NCI-H2196 (cell line): ENCODE measurements around the gene CHAF1A.

Experiments used
- DNase-seq: peaks from one replicate; lab custom pipeline; 2025; ENCODE audit not compliant: unreplicated experiment; lab: John Stamatoyannopoulos, UW

The CHAF1A gene, protein sequence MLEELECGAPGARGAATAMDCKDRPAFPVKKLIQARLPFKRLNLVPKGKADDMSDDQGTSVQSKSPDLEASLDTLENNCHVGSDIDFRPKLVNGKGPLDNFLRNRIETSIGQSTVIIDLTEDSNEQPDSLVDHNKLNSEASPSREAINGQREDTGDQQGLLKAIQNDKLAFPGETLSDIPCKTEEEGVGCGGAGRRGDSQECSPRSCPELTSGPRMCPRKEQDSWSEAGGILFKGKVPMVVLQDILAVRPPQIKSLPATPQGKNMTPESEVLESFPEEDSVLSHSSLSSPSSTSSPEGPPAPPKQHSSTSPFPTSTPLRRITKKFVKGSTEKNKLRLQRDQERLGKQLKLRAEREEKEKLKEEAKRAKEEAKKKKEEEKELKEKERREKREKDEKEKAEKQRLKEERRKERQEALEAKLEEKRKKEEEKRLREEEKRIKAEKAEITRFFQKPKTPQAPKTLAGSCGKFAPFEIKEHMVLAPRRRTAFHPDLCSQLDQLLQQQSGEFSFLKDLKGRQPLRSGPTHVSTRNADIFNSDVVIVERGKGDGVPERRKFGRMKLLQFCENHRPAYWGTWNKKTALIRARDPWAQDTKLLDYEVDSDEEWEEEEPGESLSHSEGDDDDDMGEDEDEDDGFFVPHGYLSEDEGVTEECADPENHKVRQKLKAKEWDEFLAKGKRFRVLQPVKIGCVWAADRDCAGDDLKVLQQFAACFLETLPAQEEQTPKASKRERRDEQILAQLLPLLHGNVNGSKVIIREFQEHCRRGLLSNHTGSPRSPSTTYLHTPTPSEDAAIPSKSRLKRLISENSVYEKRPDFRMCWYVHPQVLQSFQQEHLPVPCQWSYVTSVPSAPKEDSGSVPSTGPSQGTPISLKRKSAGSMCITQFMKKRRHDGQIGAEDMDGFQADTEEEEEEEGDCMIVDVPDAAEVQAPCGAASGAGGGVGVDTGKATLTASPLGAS

GRCh38 chr19:4402171-4403004 is at the start of gene CHAF1A:
CHAF1A (plus strand) TSS chr19:4402640; CDS start chr19:4402763, 123 bp downstream.
- DNase-seq, result peak; percentile 99

GRCh38 chr19:4352701-4353121 is 49.7 kb upstream of the CHAF1A start:
- peak; percentile 66 for DNase-seq

DNA sequence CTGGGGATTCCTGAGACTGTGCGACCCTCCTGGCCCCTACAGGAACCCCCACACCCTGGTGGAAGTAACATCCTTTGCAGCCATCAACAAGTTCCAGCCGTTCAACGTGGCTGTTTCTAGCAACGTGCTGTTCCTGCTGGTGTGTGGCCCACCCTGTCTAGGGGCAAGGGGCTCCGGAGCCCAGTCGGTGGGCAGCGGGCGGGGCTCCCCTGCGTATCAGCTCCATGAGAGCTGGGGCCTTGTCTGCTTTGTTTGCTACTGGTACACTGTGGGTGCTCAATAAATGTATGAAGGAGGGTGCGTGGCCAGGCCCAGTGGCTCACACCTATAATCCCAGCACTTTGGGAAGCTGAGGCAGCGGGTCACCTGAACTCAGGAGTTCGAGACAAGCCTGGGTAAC is 48.2 kb upstream of the CHAF1A start:
- DNase-seq, result no peak

- DNase-seq, result no peak
These were observed 47.5 kb upstream of the CHAF1A start for GRCh38 chr19:4354897-4355296.

DNA sequence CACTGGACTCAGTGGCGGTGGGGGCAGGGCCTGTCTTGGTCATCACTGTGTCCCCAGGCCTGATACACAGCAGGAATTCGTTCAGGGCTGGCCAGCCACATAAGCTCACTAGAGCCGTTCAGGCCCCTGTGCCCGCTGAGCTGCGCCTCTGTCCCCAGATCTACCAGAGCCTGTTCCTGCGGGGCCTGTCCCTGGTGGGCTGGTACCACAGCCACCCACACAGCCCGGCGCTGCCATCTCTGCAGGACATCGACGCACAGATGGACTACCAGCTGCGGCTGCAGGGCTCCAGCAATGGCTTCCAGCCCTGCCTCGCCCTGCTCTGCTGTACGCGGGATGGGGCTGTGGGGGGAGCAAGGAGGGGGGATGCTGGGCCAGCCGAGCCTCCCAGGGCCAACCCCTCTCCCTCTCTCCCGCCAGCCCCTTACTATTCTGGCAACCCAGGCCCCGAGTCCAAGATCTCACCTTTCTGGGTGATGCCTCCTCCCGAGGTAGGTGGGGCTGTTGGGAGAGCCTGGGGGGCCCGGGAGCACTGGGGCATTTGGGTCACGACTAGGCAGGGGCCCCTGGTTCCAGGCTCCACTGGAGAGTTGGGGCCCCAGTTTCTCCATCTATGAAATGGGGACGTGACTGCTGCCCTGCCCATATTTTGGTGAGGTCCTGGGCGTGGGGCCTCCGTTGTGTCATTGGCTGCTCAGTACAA is 45.2 kb upstream of the CHAF1A start:
- DNase-seq, result no peak

DNA sequence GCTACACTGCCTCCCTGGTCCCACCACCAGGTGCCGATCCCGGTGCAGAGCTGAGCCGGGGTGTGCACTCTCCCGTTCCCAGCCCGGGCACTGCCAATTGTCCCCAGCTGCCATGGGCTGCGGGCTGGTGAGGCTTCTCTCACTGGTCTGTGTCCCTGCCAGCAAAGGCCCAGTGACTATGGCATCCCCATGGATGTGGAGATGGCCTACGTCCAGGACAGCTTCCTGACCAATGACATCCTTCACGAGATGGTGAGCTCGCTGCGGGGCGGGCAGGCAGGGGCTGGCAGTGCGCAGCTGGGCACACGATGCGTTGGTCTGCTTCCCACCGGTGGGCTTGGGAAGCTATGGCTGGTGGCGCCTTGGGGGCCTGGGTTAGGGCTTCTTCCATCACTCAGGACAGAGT is 44.5 kb upstream of the CHAF1A start:
- DNase-seq, result no peak

DNA sequence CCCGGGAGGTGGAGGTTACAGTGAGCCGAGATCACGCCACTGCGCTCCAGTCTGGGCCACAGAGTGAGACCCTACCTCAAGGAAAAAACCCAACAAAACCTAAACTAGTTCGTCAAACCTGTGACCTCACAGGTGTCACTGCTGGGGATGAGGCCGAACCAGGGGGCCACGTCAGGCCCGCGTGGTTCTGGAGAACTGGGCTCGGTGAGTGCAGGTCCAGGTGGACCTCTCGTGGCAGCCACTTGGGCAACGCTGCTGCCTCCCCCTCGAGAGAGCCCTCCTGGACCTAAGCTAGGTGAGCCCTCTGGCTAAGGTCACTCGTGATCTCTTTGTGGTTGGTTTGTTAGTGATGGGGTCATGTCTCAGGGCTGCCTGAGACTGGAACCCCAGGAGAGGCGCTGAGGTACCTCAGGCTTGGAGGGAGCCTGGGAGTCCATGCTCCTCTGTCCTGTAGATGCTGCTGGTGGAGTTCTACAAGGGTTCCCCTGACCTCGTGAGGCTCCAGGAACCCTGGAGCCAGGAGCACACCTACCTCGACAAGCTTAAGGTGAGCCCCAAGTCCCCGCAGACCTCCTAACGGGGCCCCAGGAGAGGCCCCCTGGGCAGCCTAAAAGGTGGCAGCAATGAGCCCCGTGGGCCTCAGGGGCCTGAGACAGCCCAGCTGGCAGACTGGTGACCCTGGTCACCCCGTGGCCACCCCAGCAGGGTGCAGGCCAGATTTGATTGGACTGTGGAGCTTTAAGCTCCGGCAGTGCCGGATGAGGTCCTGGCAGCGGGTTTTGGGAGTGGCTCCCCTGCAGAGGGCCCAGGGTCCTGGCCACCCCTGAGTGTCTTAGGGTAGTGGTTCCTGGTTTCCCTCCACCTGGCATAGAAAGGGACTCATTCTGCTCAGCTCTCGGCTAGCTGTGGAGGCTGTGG is 43.5 kb upstream of the CHAF1A start:
- DNase-seq, result no peak

DNA sequence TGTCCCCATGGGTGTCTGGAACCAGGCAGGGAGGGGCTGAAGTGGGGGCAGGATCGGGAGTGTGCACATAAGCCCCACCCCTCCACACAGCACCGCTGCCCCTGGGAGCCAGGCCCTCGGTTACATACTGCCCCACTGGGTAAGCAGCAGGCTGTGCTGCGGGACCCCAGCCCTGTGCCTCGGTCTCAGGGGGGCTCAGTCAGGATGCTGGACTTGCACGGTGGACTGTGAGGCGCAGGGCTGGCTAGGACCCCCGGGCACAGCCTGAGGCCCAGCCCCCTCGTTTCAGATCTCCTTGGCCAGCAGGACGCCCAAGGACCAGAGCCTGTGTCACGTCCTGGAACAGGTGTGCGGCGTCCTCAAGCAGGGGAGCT is 42.8 kb upstream of the CHAF1A start:
- no peak for DNase-seq

- DNase-seq, result no peak
These were observed 42.3 kb upstream of the CHAF1A start for GRCh38 chr19:4360081-4360569.

DNA sequence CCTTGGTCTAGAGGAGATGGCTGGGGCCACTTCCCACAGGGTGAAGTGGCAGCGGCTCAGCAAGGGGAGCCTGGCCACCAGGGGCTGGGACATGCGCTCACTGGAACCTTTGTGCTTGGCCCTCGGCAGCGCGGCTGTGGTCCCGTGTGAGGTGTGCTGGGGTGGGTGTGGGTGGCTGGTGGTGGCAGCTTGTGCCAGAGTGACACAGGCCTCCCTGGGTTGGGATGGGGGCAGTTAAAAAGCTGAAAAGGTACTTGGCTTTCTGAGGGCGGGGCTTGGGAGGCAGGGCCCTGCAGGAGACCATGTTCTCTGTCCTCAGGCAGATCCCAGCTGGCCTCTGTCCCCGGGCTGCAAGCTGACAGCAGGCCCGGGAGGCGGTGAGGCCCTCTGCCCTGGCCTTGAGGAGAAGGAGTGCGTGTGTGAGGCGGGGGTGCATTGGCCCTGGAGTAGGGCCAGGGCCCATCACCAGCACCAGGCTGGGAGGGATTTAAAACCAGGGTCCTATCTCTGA is 41.7 kb upstream of the CHAF1A start:
- DNase-seq, result no peak

- DNase-seq, result no peak
These were observed 41.0 kb upstream of the CHAF1A start for GRCh38 chr19:4361152-4362046.

DNA sequence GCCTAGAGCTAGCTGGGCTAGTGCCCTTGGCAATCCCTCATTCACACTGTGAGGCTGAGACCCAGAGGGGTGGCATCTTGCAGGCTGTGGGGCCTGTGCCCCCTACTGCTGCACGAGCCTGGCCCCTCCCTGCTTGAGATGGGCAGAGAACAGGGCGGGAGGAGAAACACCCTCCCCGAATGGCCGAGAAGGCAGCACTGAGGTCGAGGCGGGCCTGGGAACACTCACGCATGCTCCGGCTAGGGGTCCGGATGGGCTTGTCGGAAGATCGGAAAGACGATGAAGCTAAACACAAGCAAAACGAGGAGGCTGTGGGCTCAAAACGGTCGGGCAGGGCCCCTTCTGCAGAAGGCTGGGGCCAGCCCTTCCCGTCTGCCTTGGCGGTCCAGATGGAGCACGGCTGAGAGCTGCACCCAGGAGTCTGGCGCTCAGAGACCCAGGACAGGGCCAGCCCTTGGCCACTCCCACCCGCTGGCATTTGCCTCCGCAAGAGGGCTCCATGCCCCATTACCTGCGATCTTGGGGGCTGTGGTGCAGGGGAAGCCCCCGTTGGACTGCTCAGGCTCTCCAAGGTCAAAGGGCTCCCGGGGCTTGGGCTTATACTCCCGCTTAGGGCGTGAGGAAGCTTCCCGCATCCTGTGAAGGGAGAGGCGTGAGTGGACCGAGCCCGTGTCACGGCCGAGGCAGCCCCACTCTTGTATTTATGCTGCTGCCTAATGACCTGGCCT is 40.2 kb upstream of the CHAF1A start:
- no peak for DNase-seq

- DNase-seq, result peak; percentile 28
These were observed 39.5 kb upstream of the CHAF1A start for GRCh38 chr19:4362831-4363545.

DNA sequence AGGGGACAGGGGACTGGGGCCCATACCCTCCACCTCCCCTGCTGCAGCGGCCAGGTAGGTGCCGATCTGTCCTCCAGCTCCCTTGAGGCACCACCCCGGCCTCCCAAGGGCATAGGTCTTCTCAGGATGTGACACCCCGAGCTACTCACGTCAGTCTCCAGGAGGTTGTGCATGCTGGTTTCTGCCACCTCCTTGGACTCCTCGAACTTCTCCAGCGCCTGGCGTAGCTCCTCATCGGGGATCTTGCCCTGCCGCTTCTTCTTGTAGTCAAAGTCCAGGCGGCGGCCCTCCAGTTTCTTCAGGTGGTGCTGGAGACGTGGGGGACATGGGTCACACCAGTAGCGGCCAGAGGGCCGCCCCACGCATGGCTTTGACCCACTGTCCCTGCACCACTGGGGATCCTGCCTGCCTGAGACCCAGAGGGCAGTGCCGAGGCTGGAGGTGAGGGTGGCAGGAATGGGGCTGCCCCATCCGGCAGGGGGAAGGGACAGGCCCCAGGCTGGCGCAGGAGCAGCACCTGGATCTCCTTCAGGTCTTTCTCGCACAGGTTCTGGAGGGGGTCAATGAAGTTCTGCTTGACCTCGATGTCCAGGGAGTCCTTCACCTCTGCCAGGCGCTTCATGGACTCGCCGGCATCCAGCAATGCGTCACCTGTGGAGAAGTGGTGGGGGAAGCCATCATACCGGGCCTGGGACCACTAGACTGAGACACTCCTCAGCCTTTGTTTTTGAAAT is 38.7 kb upstream of the CHAF1A start:
- no peak for DNase-seq

DNA sequence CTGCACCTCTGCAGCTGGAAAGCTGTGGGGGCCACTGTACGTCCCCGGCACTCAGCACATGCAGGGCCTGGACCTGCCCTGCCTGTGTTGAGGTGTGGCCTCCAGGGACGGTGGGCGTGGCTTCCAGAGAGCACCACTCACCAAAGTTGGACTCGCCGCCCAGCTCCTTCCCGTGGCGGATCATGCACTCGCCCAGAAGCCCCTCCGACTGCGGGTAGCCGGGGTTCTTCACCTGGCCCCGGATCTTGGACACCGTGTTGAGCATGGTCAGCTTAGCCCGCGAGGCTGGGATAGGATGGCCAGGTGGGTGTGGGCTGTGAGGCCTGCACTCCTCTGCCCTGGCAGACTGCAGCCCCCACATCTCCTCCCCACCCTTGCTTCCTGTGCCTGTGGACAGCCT is 37.1 kb upstream of the CHAF1A start:
- no peak for DNase-seq
